Endothelial cell of umbilical vein (primary cell): ENCODE measurements around the gene SOCS7. TPM values are rescaled to one million over a fixed set of nuclear protein-coding genes. Genes with fewer than 3 reads are reported as not detected.

Source experiments
- BruUV-seq: library from RNA; stranded (reverse); fragments of 400-500 nt; replicated peaks from 2 replicates; lab custom pipeline; 2021; lab: Mats Ljungman, UMichigan
- CTCF ChIA-PET: fragments of 300-600, 350-600 bp; sonication (Branson Sonifier 250); formaldehyde crosslinking; loops from one replicate; lab custom pipeline; 2021; ENCODE audit warnings: antibody characterized with exemption, inconsistent platforms; lab: Charles Lee
- POLR2A ChIA-PET: fragments of 300-600, 350-600 bp; sonication (Branson Sonifier 250); formaldehyde crosslinking; loops from one replicate; lab custom pipeline; 2021; ENCODE audit warnings: antibody characterized with exemption, inconsistent platforms; lab: Charles Lee
- DNase-seq: peaks from one replicate; pipeline ENCODE4 v3.0.0-alpha.2; 2011; ENCODE audit warnings: low read depth, low spot score
- FAIRE-seq: peaks from 2 replicates; lab custom pipeline; 2011; peaks lifted over from hg19 to GRCh38; lab: Jason Lieb, UNC
- H2AFZ ChIP-seq: 2 replicates; pipeline ENCODE4 v1.6.0; 2012; ENCODE audit warnings: low read depth, low read length, control low read depth, inconsistent platforms
- H3K27ac ChIP-seq: 2 replicates; pipeline ENCODE4 v1.5.1; 2011; ENCODE audit warnings: low read depth, mild to moderate bottlenecking, control low read depth, low read length, moderate library complexity; ENCODE audit not compliant: insufficient read depth
- H3K27me3 ChIP-seq, 2 experiments: 2 replicates each; pipeline versions ENCODE4 v1.6.0 to v1.6.1; 2011; ENCODE audit warnings: low read length in 2 of 2, mixed read lengths in 1 of 2; ENCODE audit not compliant: control insufficient read depth in 2 of 2, insufficient read depth in 2 of 2
- H3K36me3 ChIP-seq, 2 experiments: 2 replicates in 1 of 2; 3 replicates in 1 of 2; pipeline ENCODE4 v1.5.1; 2011; ENCODE audit warnings: low read length in 2 of 2, mild to moderate bottlenecking in 1 of 2, moderate library complexity in 1 of 2; ENCODE audit not compliant: control insufficient read depth in 2 of 2, insufficient read depth in 2 of 2; ENCODE audit errors: extremely low read depth in 1 of 2
- H3K4me1 ChIP-seq: 3 replicates; pipeline ENCODE4 v1.5.1; 2011; ENCODE audit warnings: mild to moderate bottlenecking, low read length; ENCODE audit not compliant: control insufficient read depth, insufficient read depth; ENCODE audit errors: extremely low read depth
- H3K4me2 ChIP-seq: 2 replicates; pipeline ENCODE4 v1.6.1; 2011; ENCODE audit warnings: low read length, control low read depth, mixed read lengths; ENCODE audit not compliant: insufficient read depth
- H3K4me3 ChIP-seq, 3 experiments: fragments of 200-600 bp in 1 of 3; sonication (generic), shearing (Covaris generic) in 1 of 3; replicated peaks in 1 of 3; 2 replicates each; pipeline ENCODE4 v1.5.1; 2011 to 2016; ENCODE audit warnings: control low read depth in 3 of 3, low read length in 3 of 3, mild to moderate bottlenecking in 2 of 3, inconsistent platforms in 1 of 3, low read depth in 1 of 3, moderate library complexity in 1 of 3; ENCODE audit not compliant: insufficient read depth in 1 of 3
- H3K79me2 ChIP-seq: 2 replicates; pipeline ENCODE4 v1.6.0; 2012; ENCODE audit warnings: low read length, inconsistent platforms; ENCODE audit not compliant: control insufficient read depth, insufficient read depth
- H3K9ac ChIP-seq: replicated peaks from 2 replicates; pipeline ENCODE3; 2011; ENCODE audit warnings: low read length, control low read depth; ENCODE audit not compliant: insufficient read depth; ENCODE audit errors: extremely low read depth
- H3K9me1 ChIP-seq: replicated peaks from 3 replicates; pipeline ENCODE4 v1.6.0; 2011; ENCODE audit warnings: mild to moderate bottlenecking, low read length; ENCODE audit not compliant: control insufficient read depth, insufficient read depth; ENCODE audit errors: extremely low read depth
- H3K9me3 ChIP-seq: replicated peaks from 2 replicates; pipeline ENCODE4 v1.5.1; 2012; ENCODE audit warnings: low read length, inconsistent platforms; ENCODE audit not compliant: control insufficient read depth, insufficient read depth
- H4K20me1 ChIP-seq: replicated peaks from 2 replicates; pipeline ENCODE3; 2011; ENCODE audit warnings: mild to moderate bottlenecking, low read length; ENCODE audit not compliant: control insufficient read depth, insufficient read depth; ENCODE audit errors: extremely low read depth
- EZH2 ChIP-seq: IDR thresholded peaks from 2 replicates; pipeline ENCODE4 v1.6.1; 2012; ENCODE audit warnings: borderline replicate concordance, low read depth, mild to moderate bottlenecking, moderate library complexity, low read length, inconsistent platforms; ENCODE audit not compliant: severe bottlenecking
- GATA2 ChIP-seq: IDR thresholded peaks from 2 replicates; pipeline ENCODE4 v1.7.0; 2011; ENCODE audit warnings: low read depth, mild to moderate bottlenecking, moderate library complexity, mixed read lengths, low read length; ENCODE audit not compliant: insufficient read length, insufficient read depth
- JUN ChIP-seq: IDR thresholded peaks from 2 replicates; pipeline ENCODE4 v1.6.1; 2011; ENCODE audit warnings: borderline replicate concordance, low read depth; ENCODE audit not compliant: insufficient read length, insufficient read depth
- POLR2A ChIP-seq: IDR thresholded peaks from 2 replicates; pipeline ENCODE4 v1.6.1; 2012; ENCODE audit warnings: low read depth, mild to moderate bottlenecking, control low read depth, low read length
- POLR2AphosphoS5 ChIP-seq: IDR thresholded peaks from 2 replicates; pipeline ENCODE4 v1.6.1; 2012; ENCODE audit warnings: low read depth, mild to moderate bottlenecking, control low read depth, low read length, moderate library complexity; ENCODE audit not compliant: insufficient read depth
- dilution Hi-C: fragments of 300-500 bp; cut with MboI; formaldehyde crosslinking; loops from one replicate; pipeline ENCODE4 v1.15.0; 2019; ENCODE audit warnings: low sequenced_read_pairs; ENCODE audit not compliant: extremely low pct_ligation_motif_present
- intact Hi-C: fragments of 100-400 bp; cut with micrococcal nuclease; formaldehyde crosslinking; loops from one replicate; pipeline ENCODE4 v1.10.0; 2022
- polyA plus RNA-seq, 4 experiments: library from polyadenylated mRNA; depleted of rRNA in 3 of 4; stranded (reverse) in 3 of 4; unstranded in 1 of 4; fragments of >200 nt; gene quantifications; 2 replicates each; pipeline versions ENCODE4 v1.2.1 to v1.2.3, GENCODE V29; 2011 to 2012; ENCODE audit warnings: missing spikeins in 1 of 4
- total RNA-seq: library from RNA; stranded (reverse); gene quantifications from 2 replicates; pipeline ENCODE4 v1.2.3, GENCODE V29; 2021

Gene SOCS7
- total and polyA plus RNA-seq, 2 donors (not counting 3 experiments of a cell fraction or from before 2014, with no cell fraction given), result 5.9 to 10.4 TPM

- FAIRE-seq (no peak), DNase-seq (no peak)
- Histone ChIP-seq H2AFZ (peak overlapping the region; percentile 69), H4K20me1 (no peaks in the 10 kb centered on the region), H3K9ac (peak overlapping the region; percentile 55), H3K27me3 (peaks cover 4 to 6% of the 10 kb centered on the region in 2 experiments), H3K4me1 (peaks cover 47% of the 10 kb centered on the region), H3K27ac (peak overlapping the region; percentile 94), H3K9me1 (no peaks in the 10 kb centered on the region), H3K9me3 (no peaks in the 10 kb centered on the region), H3K4me3 (no peak overlapping the region), H3K79me2 (peaks cover 23% of the 10 kb centered on the region), H3K36me3 (no peaks in the 10 kb centered on the region), H3K4me2 (peak overlapping the region; percentile 20)
- TF ChIP-seq GATA2, result no peak
- no peak for TF ChIP-seq POLR2AphosphoS5
- no peak for TF ChIP-seq JUN
- TF ChIP-seq POLR2A, result no peak
- no TSS peak for BruUV-seq
- ChIA-PET POLR2A (interaction anchor here (0.6 to 1.3 kb wide), 4 partner anchors 10 to 85 kb away, joined by 3 read pairs; no protein-coding TSS in a partner anchor), CTCF (interaction anchor here (0.5 to 9.7 kb wide), 39 partner anchors 8 to 243 kb away, joined by 3 to 96 read pairs (median 7); no protein-coding TSS in a partner anchor)
- intact Hi-C loops (loop anchor here (2.0 kb wide), 1 partner anchor 60 kb away; no protein-coding TSS in a partner anchor), dilution Hi-C loops (no loop called here)
Observed at GRCh38 chr17:38424297-38424972, 72.8 kb downstream of the SOCS7 start.

GRCh38 chr17:38425031-38425430 lies 73.4 kb downstream of the SOCS7 start:
- peak overlapping the region; percentile 55 for H3K9ac ChIP-seq
- peaks cover 29% of the 10 kb centered on the region for H3K79me2 ChIP-seq
- intact Hi-C loops, result loop anchor here (1.0 to 2.0 kb wide), 3 partner anchors 26 to 112 kb away; no protein-coding TSS in a partner anchor
- TF ChIP-seq POLR2AphosphoS5, result peak; percentile 32
- TF ChIP-seq EZH2, result no peak
- peak overlapping the region; percentile 94 for H3K27ac ChIP-seq
- peaks cover 53% of the 10 kb centered on the region for H3K4me1 ChIP-seq
- ChIA-PET CTCF (interaction anchor here (0.8 to 9.7 kb wide), 12 partner anchors 10 to 159 kb away, joined by 3 to 96 read pairs (median 8); no protein-coding TSS in a partner anchor), POLR2A (interaction anchor here (0.6 to 1.3 kb wide), 3 partner anchors 10 to 382 kb away, joined by 3 to 5 read pairs (median 3); no protein-coding TSS in a partner anchor)
- H3K36me3 ChIP-seq, result no peaks in the 10 kb centered on the region
- peak overlapping the region; percentile 28 for H3K4me2 ChIP-seq
- peaks cover 0 to under 1% of the 10 kb centered on the region in 2 experiments for H3K27me3 ChIP-seq
- no peaks in the 10 kb centered on the region for H3K9me3 ChIP-seq
- H4K20me1 ChIP-seq, result no peaks in the 10 kb centered on the region
- peak overlapping the region; percentile 69 for H2AFZ ChIP-seq
- no peak overlapping the region for H3K4me3 ChIP-seq
- dilution Hi-C loops, result no loop called here
- no peaks in the 10 kb centered on the region for H3K9me1 ChIP-seq
- DNase-seq (peak; percentile 49), FAIRE-seq (no peak)
- no TSS peak for BruUV-seq
